Mesenchymal stem cell (in vitro differentiated cells and primary cell): ENCODE results near the gene RSL1D1.
A peak's percentile ranks its signal among the peaks of the same experiment; 100 is the strongest.
"Not testable (repeated sequence)": the region's sequence is repeated elsewhere in the genome, so short reads cannot be mapped to it uniquely, and the experiment has no call there.

Experiments used
- DNase-seq: peaks from one replicate; pipeline ENCODE4 v3.0.0-alpha.2; 2013
- H2AFZ ChIP-seq: one replicate; pipeline ENCODE4 v1.6.1; 2013; ENCODE audit warnings: low read depth, mild to moderate bottlenecking, control low read depth, inconsistent platforms, low read length, moderate library complexity
- H2AK5ac ChIP-seq: 2 replicates; pipeline ENCODE4 v1.6.1; 2013; ENCODE audit warnings: low read length, moderate library complexity, mild to moderate bottlenecking, inconsistent platforms; ENCODE audit not compliant: severe bottlenecking
- H2BK120ac ChIP-seq: one replicate; pipeline ENCODE4 v1.6.1; 2013; ENCODE audit warnings: low read depth, mild to moderate bottlenecking, inconsistent platforms, low read length, moderate library complexity
- H2BK12ac ChIP-seq, 2 experiments: one replicate each; pipeline ENCODE4 v1.6.1; 2013; ENCODE audit warnings: inconsistent platforms in 2 of 2, low read length in 2 of 2, mild to moderate bottlenecking in 2 of 2, moderate library complexity in 2 of 2, control low read depth in 1 of 2
- H2BK15ac ChIP-seq: one replicate; pipeline ENCODE4 v1.6.1; 2013; ENCODE audit warnings: mild to moderate bottlenecking, low read depth, inconsistent platforms; ENCODE audit not compliant: poor library complexity, severe bottlenecking
- H2BK5ac ChIP-seq: 2 replicates; pipeline ENCODE4 v1.6.1; 2013; ENCODE audit warnings: low read depth, mild to moderate bottlenecking, low read length, control low read depth, inconsistent platforms; ENCODE audit not compliant: poor library complexity, severe bottlenecking
- H3K14ac ChIP-seq, 2 experiments: one replicate each; pipeline ENCODE4 v1.6.1; 2013; ENCODE audit warnings: inconsistent platforms in 2 of 2, low read length in 2 of 2, control low read depth in 1 of 2, mild to moderate bottlenecking in 1 of 2, moderate library complexity in 1 of 2
- H3K18ac ChIP-seq, 2 experiments: one replicate each; pipeline ENCODE4 v1.6.1; 2013; ENCODE audit warnings: inconsistent platforms in 2 of 2, low read length in 2 of 2, control low read depth in 1 of 2, low read depth in 1 of 2, mild to moderate bottlenecking in 1 of 2
- H3K23ac ChIP-seq, 2 experiments: one replicate each; pipeline ENCODE4 v1.6.1; 2013; ENCODE audit warnings: inconsistent platforms in 2 of 2, low read length in 2 of 2, mild to moderate bottlenecking in 2 of 2, moderate library complexity in 2 of 2, control low read depth in 1 of 2
- H3K27ac ChIP-seq: 2 replicates; pipeline ENCODE4 v1.5.1; 2013; ENCODE audit warnings: mild to moderate bottlenecking, moderate library complexity, low read length, control low read depth, inconsistent platforms; ENCODE audit not compliant: poor library complexity, severe bottlenecking
- H3K27me3 ChIP-seq, 2 experiments: 2 replicates each; pipeline versions ENCODE4 v1.6.1 to v1.7.0; 2013; ENCODE audit warnings: low read length in 2 of 2, mild to moderate bottlenecking in 2 of 2, moderate library complexity in 2 of 2, control low read depth in 1 of 2, inconsistent platforms in 1 of 2; ENCODE audit not compliant: control insufficient read depth in 1 of 2, insufficient read depth in 1 of 2
- H3K36me3 ChIP-seq, 2 experiments: 2 replicates each; pipeline versions ENCODE4 v1.6.1 to v1.7.0; 2013; ENCODE audit warnings: low read length in 2 of 2, control low read depth in 1 of 2, inconsistent platforms in 1 of 2, low read depth in 1 of 2, mild to moderate bottlenecking in 1 of 2; ENCODE audit not compliant: insufficient read depth in 2 of 2, control insufficient read depth in 1 of 2
- H3K4ac ChIP-seq, 2 experiments: one replicate each; pipeline ENCODE4 v1.6.1; 2013; ENCODE audit warnings: inconsistent platforms in 2 of 2, low read length in 2 of 2, mild to moderate bottlenecking in 2 of 2, moderate library complexity in 2 of 2, control low read depth in 1 of 2, low read depth in 1 of 2
- H3K4me1 ChIP-seq: 2 replicates; pipeline ENCODE4 v1.6.1; 2013; ENCODE audit warnings: low read depth, low read length, control low read depth; ENCODE audit not compliant: control insufficient read depth, insufficient read depth
- H3K4me2 ChIP-seq: 2 replicates; pipeline ENCODE4 v1.6.1; 2013; ENCODE audit warnings: low read length, mild to moderate bottlenecking, inconsistent platforms; ENCODE audit not compliant: poor library complexity, severe bottlenecking
- H3K4me3 ChIP-seq, 2 experiments: 2 replicates each; pipeline versions ENCODE4 v1.5.1 to v1.7.0; 2013; ENCODE audit warnings: low read length in 2 of 2, mild to moderate bottlenecking in 2 of 2, control low read depth in 1 of 2, low read depth in 1 of 2; ENCODE audit not compliant: insufficient read depth in 1 of 2
- H3K79me1 ChIP-seq: replicated peaks from 2 replicates; pipeline ENCODE4 v1.6.1; 2013; ENCODE audit warnings: mild to moderate bottlenecking, control low read depth, low read length, inconsistent platforms; ENCODE audit not compliant: poor library complexity, severe bottlenecking
- H3K9ac ChIP-seq: 2 replicates; pipeline ENCODE4 v1.7.0; 2013; ENCODE audit warnings: mild to moderate bottlenecking, low read length, moderate library complexity
- H3K9me3 ChIP-seq: 2 replicates; pipeline ENCODE4 v1.7.0; 2013; ENCODE audit warnings: mild to moderate bottlenecking, low read length; ENCODE audit not compliant: control insufficient read depth
- H4K8ac ChIP-seq: one replicate; pipeline ENCODE4 v1.6.1; 2013; ENCODE audit warnings: inconsistent platforms, mild to moderate bottlenecking, low read length, moderate library complexity
- H4K91ac ChIP-seq: one replicate; pipeline ENCODE4 v1.6.1; 2013; ENCODE audit warnings: mild to moderate bottlenecking, low read length, inconsistent platforms
- WGBS: methylation state at CpG from one replicate; pipeline ENCODE4 v1.1.7; 2013; ENCODE audit warnings: mixed read lengths; 5-methylcytosine and 5-hydroxymethylcytosine counted together

RSL1D1 gene

DNA sequence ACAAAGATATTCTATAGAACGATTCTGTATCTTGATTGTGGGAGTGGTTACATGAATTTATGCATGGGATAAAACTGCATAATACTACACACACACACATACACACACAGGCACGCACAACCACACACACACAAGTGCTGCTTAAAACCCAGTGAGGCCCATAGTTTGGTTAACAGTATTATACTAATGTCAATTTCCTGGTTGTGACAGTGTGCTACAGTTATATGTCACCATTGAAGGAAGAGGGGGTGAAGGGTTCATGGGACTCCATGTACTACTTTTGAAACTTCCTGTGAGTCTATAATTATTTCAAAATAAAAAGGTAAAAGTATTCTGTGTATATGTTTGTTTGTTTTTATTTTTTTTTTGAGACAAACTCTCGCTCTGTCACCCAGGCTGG is 62.4 kb downstream of the RSL1D1 start:
- H2BK5ac ChIP-seq = no peak overlapping the region
- 100% methylated on average over 1 of the region's 3 CpGs for WGBS
- H3K14ac ChIP-seq = no peak overlapping the region
- H3K79me1 ChIP-seq = no peaks in the 10 kb centered on the region
- H4K91ac ChIP-seq = no peak overlapping the region
- H3K4me3 ChIP-seq = no peak overlapping the region
- no peak overlapping the region for H4K8ac ChIP-seq
- DNase-seq = no peak
- H3K36me3 ChIP-seq = peaks cover 5 to 20% of the 10 kb centered on the region in 2 experiments
- no peaks in the 10 kb centered on the region for H3K9me3 ChIP-seq
- no peak overlapping the region for H3K4ac ChIP-seq
- H3K27me3 ChIP-seq = no peaks in the 10 kb centered on the region
- no peak overlapping the region for H2BK120ac ChIP-seq
- no peak overlapping the region for H2AK5ac ChIP-seq
- no peak overlapping the region for H3K18ac ChIP-seq
- no peak overlapping the region for H3K4me2 ChIP-seq
- no peak overlapping the region for H3K23ac ChIP-seq
- no peak overlapping the region for H2AFZ ChIP-seq
- H2BK12ac ChIP-seq = no peak overlapping the region
- H3K27ac ChIP-seq = no peak overlapping the region
- H3K9ac ChIP-seq = no peak overlapping the region
- H3K4me1 ChIP-seq = peaks cover 22% of the 10 kb centered on the region
- no peak overlapping the region for H2BK15ac ChIP-seq

DNA sequence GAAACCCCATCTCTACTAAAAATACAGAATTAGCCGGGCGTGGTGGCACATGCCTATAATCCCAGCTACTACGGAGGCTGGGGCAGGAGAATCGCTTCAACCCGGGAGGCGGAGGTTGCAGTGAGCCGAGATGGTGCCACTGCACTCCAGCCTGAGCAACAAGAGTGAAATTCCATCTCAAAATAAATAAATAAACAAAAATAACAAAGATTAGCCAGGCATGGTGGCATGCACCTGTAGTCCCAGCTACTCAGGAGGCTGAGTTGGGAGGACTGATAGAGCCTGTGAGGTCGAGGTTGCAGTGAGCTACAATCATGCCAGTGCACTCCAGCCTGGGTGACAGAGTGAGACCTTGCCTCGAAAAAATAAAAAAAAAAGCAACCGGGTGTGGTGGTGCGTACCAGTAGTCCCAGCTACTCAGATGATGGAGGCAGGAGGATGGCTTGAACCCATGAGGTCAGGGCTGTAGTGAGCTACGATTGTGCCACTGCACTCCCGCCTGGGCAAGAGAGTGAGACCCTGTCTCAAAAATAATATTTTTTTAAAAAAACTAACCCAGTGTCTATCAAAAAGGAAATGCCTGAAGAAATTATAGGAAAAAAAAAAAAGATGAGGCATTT is 66.3 kb downstream of the RSL1D1 start:
- H3K9ac ChIP-seq, H3K14ac ChIP-seq, H3K18ac ChIP-seq, H3K79me1 ChIP-seq, H4K8ac ChIP-seq, H3K27ac ChIP-seq, H2BK5ac ChIP-seq, H3K4me2 ChIP-seq, H3K4me3 ChIP-seq, H4K91ac ChIP-seq, H2AK5ac ChIP-seq, H3K23ac ChIP-seq, DNase-seq, H3K27me3 ChIP-seq, H3K9me3 ChIP-seq, H2BK120ac ChIP-seq, H3K4ac ChIP-seq, H2BK12ac ChIP-seq, H2AFZ ChIP-seq, H2BK15ac ChIP-seq: not testable (repeated sequence)
- H3K4me1 ChIP-seq = peaks cover 22% of the 10 kb centered on the region
- over 99% methylated on average over 11 of the region's 13 CpGs for WGBS
- peaks cover 5 to 25% of the 10 kb centered on the region in 2 experiments for H3K36me3 ChIP-seq

DNA sequence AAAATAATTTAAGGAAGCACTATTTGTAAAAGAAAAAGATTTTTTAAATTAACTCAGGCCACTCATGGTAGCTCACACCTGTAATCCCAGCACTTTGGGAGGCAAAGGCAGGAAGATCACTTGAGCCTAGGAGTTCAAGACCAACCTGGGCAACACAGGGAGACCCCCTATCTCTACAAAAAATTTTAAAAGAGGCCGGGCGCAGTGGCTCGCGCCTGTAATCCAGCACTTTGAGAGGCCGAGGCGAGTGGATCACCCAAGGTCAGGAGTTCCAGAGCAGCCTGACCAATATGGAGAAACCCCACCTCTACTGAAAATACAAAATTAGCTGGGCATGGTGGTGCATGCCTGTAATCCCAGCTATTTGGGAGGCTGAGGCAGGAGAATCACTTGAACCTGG is 67.0 kb downstream of the RSL1D1 start:
- H3K79me1 ChIP-seq, H2BK5ac ChIP-seq, H2BK12ac ChIP-seq, H3K14ac ChIP-seq, DNase-seq, H4K8ac ChIP-seq, H3K9ac ChIP-seq, H2BK120ac ChIP-seq, H3K9me3 ChIP-seq, H3K27me3 ChIP-seq, H4K91ac ChIP-seq, H3K4me2 ChIP-seq, H2AFZ ChIP-seq, H3K18ac ChIP-seq, H3K23ac ChIP-seq, H3K4ac ChIP-seq, H2BK15ac ChIP-seq, H3K4me3 ChIP-seq: not testable (repeated sequence)
- Histone ChIP-seq H3K4me1 (peaks cover 22% of the 10 kb centered on the region), H3K36me3 (peaks cover 2 to 27% of the 10 kb centered on the region in 2 experiments), H3K27ac (peak overlapping the region; percentile 98), H2AK5ac (peak overlapping the region; percentile 65)
- whole genome bisulfite sequencing = 100% methylated on average over 4 of the region's 6 CpGs

DNA sequence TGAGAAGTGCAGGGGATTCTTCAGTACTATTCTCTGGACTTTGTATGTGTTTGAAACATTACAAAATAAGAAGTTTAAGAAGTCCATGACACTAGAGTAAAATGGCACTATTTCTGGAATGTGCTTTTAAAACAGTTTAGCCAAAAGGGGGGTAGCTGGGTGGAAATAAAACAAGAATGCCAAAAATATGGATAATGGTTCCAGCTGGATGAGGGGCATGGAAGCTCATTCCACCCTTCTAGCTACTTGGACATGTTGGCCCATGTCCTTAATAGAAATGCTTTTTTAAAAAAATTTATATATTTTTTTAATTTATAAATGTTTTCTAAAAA is 67.3 kb downstream of the RSL1D1 start:
- Histone ChIP-seq H2BK15ac (no peak overlapping the region), H3K23ac (no peak overlapping the region), H2AK5ac (no peak overlapping the region)

More for the DNA sequence above, 67.3 kb downstream of the RSL1D1 start:
- Histone ChIP-seq H2BK12ac (no peak overlapping the region), H3K4me3 (peak overlapping the region in 1 of 2 experiments; percentile 64), H2BK5ac (no peak overlapping the region), H3K14ac (no peak overlapping the region), H3K18ac (no peak overlapping the region), H3K27ac (peak overlapping the region; percentile 98), H4K91ac (no peak overlapping the region), H3K9ac (peak overlapping the region; percentile 77), H2BK120ac (no peak overlapping the region), H3K27me3 (no peaks in the 10 kb centered on the region), H2AFZ (no peak overlapping the region), H3K36me3 (peaks cover 2 to 30% of the 10 kb centered on the region in 2 experiments), H3K4me1 (peaks cover 22% of the 10 kb centered on the region), H3K9me3 (no peaks in the 10 kb centered on the region), H3K79me1 (peaks cover 4% of the 10 kb centered on the region), H3K4me2 (no peak overlapping the region), H3K4ac (no peak overlapping the region), H4K8ac (no peak overlapping the region)
- no peak for DNase-seq
